ENCODE measurements around the gene GPRIN2.
"Not testable (repeated sequence)": the region's sequence is repeated elsewhere in the genome, so short reads cannot be mapped to it uniquely, and the experiment has no call there.

GPRIN2 gene

GRCh38 chr10:46534828-46535524, 21.5 kb downstream of the GPRIN2 start:
- H3K36me3 ChIP-seq (ENCODE audit: control insufficient read depth, insufficient read depth, low read length): no peaks in the 10 kb centered on the region
- H3K27me3 ChIP-seq (ENCODE audit: control insufficient read depth, insufficient read depth, low read length): no peaks in the 10 kb centered on the region
- no peak overlapping the region for H3K27ac ChIP-seq (ENCODE audit: low read depth, low read length)
- H3K4me3 ChIP-seq (ENCODE audit: low read length): no peak overlapping the region
- H3K4me1 ChIP-seq (ENCODE audit: control insufficient read depth, insufficient read depth, low read length): no peaks in the 10 kb centered on the region
- no peak overlapping the region for H3K9ac ChIP-seq (ENCODE audit: low read length)

GRCh38 chr10:46532256-46532655, 24.2 kb downstream of the GPRIN2 start:
- H3K27me3 ChIP-seq (ENCODE audit: control insufficient read depth, insufficient read depth, low read length); H3K36me3 ChIP-seq (ENCODE audit: control insufficient read depth, insufficient read depth, low read length); H3K27ac ChIP-seq (ENCODE audit: low read depth, low read length); H3K4me1 ChIP-seq (ENCODE audit: control insufficient read depth, insufficient read depth, low read length); H3K9ac ChIP-seq (ENCODE audit: low read length); H3K4me3 ChIP-seq (ENCODE audit: low read length): not testable (repeated sequence)

DNA sequence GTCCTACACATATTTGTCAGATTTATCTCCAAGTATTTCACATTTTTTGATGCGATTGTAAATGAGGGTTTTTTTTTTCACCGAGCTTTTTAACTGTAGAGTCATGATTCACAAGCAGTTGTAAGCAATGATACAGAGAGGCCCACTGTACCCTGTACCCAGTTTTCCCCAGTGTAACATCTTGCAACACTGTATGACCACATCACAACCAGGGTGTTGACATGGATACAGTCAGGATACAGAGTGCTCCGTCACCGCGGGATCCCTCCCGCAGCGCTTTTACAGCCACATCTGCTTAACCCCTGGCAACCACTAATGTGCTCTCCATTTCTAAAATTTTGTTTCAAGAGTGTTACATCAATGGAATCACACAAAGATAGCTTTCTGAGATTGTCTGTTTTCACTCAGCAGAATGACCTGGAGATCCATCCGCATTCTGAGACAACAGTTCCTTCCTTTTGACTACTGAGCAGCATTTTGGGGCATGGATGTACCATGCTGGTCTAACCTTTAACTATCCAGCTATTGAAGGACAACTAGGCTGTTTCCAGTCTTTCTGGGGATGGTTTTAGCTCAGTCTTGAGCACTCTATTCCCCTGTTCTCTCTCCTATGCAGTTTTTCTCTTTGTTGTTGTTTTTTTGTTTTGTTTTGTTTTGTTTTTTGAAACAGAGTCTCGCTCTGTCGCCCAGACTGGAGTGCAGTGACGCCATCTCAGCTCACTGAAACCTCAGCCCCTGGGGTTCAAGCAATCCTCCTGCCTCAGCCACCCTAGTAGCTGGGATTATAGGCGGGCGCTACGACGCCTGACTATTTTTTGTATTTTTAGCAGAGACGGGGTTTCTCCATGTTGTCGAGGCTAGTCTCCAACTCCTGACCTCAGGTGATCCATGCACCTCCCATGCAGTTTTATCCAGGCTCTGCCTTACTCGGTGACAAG, 25.9 kb downstream of the GPRIN2 start:
- Histone ChIP-seq H3K27ac (ENCODE audit: low read depth, low read length) (no peak overlapping the region), H3K9ac (ENCODE audit: low read length) (no peak overlapping the region), H3K4me1 (ENCODE audit: control insufficient read depth, insufficient read depth, low read length) (no peaks in the 10 kb centered on the region), H3K27me3 (ENCODE audit: control insufficient read depth, insufficient read depth, low read length) (no peaks in the 10 kb centered on the region), H3K36me3 (ENCODE audit: control insufficient read depth, insufficient read depth, low read length) (no peaks in the 10 kb centered on the region), H3K4me3 (ENCODE audit: low read length) (no peak overlapping the region)

- not testable (repeated sequence) for H3K27ac ChIP-seq (ENCODE audit: low read depth, low read length); H3K4me1 ChIP-seq (ENCODE audit: control insufficient read depth, insufficient read depth, low read length); H3K9ac ChIP-seq (ENCODE audit: low read length); H3K4me3 ChIP-seq (ENCODE audit: low read length); H3K27me3 ChIP-seq (ENCODE audit: control insufficient read depth, insufficient read depth, low read length); H3K36me3 ChIP-seq (ENCODE audit: control insufficient read depth, insufficient read depth, low read length)
Observed at GRCh38 chr10:46529742-46530141, 26.7 kb downstream of the GPRIN2 start.

- no peak overlapping the region for H3K27ac ChIP-seq (ENCODE audit: low read depth, low read length)
- H3K27me3 ChIP-seq (ENCODE audit: control insufficient read depth, insufficient read depth, low read length): no peaks in the 10 kb centered on the region
- no peak overlapping the region for H3K4me3 ChIP-seq (ENCODE audit: low read length)
- no peaks in the 10 kb centered on the region for H3K36me3 ChIP-seq (ENCODE audit: control insufficient read depth, insufficient read depth, low read length)
- H3K9ac ChIP-seq (ENCODE audit: low read length): no peak overlapping the region
- no peaks in the 10 kb centered on the region for H3K4me1 ChIP-seq (ENCODE audit: control insufficient read depth, insufficient read depth, low read length)
Observed at GRCh38 chr10:46528675-46529615, 27.5 kb downstream of the GPRIN2 start.

- Histone ChIP-seq H3K9ac (ENCODE audit: low read length) (no peak overlapping the region), H3K27ac (ENCODE audit: low read depth, low read length) (no peak overlapping the region), H3K4me1 (ENCODE audit: control insufficient read depth, insufficient read depth, low read length) (no peaks in the 10 kb centered on the region), H3K27me3 (ENCODE audit: control insufficient read depth, insufficient read depth, low read length) (no peaks in the 10 kb centered on the region), H3K4me3 (ENCODE audit: low read length) (no peak overlapping the region), H3K36me3 (ENCODE audit: control insufficient read depth, insufficient read depth, low read length) (no peaks in the 10 kb centered on the region)
Observed at GRCh38 chr10:46528171-46528671, 28.2 kb downstream of the GPRIN2 start.

GRCh38 chr10:46527241-46527811, 29.1 kb downstream of the GPRIN2 start:
- no peak overlapping the region for H3K4me3 ChIP-seq (ENCODE audit: low read length)
- H3K27me3 ChIP-seq (ENCODE audit: control insufficient read depth, insufficient read depth, low read length): no peaks in the 10 kb centered on the region
- H3K9ac ChIP-seq (ENCODE audit: low read length): no peak overlapping the region
- no peak overlapping the region for H3K27ac ChIP-seq (ENCODE audit: low read depth, low read length)
- no peaks in the 10 kb centered on the region for H3K4me1 ChIP-seq (ENCODE audit: control insufficient read depth, insufficient read depth, low read length)
- no peaks in the 10 kb centered on the region for H3K36me3 ChIP-seq (ENCODE audit: control insufficient read depth, insufficient read depth, low read length)

- Histone ChIP-seq H3K9ac (ENCODE audit: low read length) (no peak overlapping the region), H3K27me3 (ENCODE audit: control insufficient read depth, insufficient read depth, low read length) (no peaks in the 10 kb centered on the region), H3K27ac (ENCODE audit: low read depth, low read length) (no peak overlapping the region), H3K36me3 (ENCODE audit: control insufficient read depth, insufficient read depth, low read length) (no peaks in the 10 kb centered on the region), H3K4me3 (ENCODE audit: low read length) (no peak overlapping the region), H3K4me1 (ENCODE audit: control insufficient read depth, insufficient read depth, low read length) (no peaks in the 10 kb centered on the region)
Observed at GRCh38 chr10:46526682-46527038, 29.8 kb downstream of the GPRIN2 start.

- Histone ChIP-seq H3K4me1 (ENCODE audit: control insufficient read depth, insufficient read depth, low read length) (no peaks in the 10 kb centered on the region), H3K27ac (ENCODE audit: low read depth, low read length) (no peak overlapping the region), H3K4me3 (ENCODE audit: low read length) (no peak overlapping the region), H3K36me3 (ENCODE audit: control insufficient read depth, insufficient read depth, low read length) (no peaks in the 10 kb centered on the region), H3K9ac (ENCODE audit: low read length) (no peak overlapping the region), H3K27me3 (ENCODE audit: control insufficient read depth, insufficient read depth, low read length) (no peaks in the 10 kb centered on the region)
Observed at GRCh38 chr10:46525824-46526681, 30.4 kb downstream of the GPRIN2 start.

DNA sequence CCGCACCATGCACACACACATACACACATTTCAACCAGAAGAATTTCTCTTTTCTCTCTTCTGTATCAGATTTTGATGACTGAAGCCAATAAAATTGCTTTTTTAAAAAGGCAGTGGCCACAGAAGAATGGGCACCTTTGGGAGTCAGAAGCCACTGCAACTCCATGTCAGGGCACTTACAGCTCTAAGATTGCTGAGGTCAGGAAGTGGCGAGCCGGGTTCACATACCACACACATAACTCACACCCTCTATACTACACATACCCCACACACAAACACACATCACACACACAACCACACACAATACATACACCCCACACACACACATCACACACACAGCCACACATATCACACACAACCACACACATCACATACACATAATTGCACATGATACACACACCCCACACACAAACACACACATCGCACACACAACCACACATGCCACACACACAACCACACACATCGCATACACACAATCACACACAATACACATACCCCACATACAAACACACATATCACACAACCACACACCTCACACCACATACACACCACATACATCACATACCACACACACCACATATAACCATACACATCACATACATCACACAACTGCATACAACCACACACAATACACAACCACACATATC, 31.2 kb downstream of the GPRIN2 start:
- no peak overlapping the region for H3K9ac ChIP-seq (ENCODE audit: low read length)
- no peaks in the 10 kb centered on the region for H3K4me1 ChIP-seq (ENCODE audit: control insufficient read depth, insufficient read depth, low read length)
- no peak overlapping the region for H3K27ac ChIP-seq (ENCODE audit: low read depth, low read length)

More for the DNA sequence above, 31.2 kb downstream of the GPRIN2 start:
- H3K4me3 ChIP-seq (ENCODE audit: low read length): no peak overlapping the region
- no peaks in the 10 kb centered on the region for H3K27me3 ChIP-seq (ENCODE audit: control insufficient read depth, insufficient read depth, low read length)
- no peaks in the 10 kb centered on the region for H3K36me3 ChIP-seq (ENCODE audit: control insufficient read depth, insufficient read depth, low read length)
